ENCODE data around the gene SHISAL2A.
A peak's percentile ranks its signal among the peaks of the same experiment; 100 is the strongest.

The SHISAL2A gene

GRCh38 chr1:52632732-52633290 is at the start of gene SHISAL2A:
Gene SHISAL2A, plus strand, starts transcription at chr1:52633168. Its CDS starts 326 bp downstream, at chr1:52633494.
- peak; percentile 56 for DNase-seq

GRCh38 chr1:52585474-52585873 is 47.5 kb upstream of the SHISAL2A start:
- DNase-seq, result no peak

- no peak for DNase-seq
Measured at GRCh38 chr1:52588027-52588426, 44.9 kb upstream of the SHISAL2A start.

DNA sequence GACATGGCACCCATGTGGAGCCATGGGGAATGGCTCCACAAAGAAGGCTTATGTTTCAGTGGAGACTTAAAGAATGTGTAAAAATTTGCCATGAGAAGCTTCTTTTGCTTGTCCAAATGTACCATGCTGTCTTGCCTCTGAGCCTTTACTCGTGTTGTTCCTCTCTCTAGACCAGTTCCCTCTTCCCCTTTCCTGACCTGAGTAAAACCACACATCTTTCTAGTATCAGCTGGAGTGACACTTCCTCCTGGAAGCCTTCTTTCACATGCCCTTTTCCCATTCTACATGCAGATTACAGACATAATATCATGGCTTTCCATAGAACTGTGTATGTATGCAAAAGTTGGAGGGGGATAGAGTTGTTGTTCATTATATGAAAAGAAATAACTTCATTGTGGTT is 44.4 kb upstream of the SHISAL2A start:
- DNase-seq, result peak; percentile 34

- DNase-seq, result no peak
Measured at GRCh38 chr1:52590266-52590665, 42.7 kb upstream of the SHISAL2A start.

- DNase-seq, result no peak
Measured at GRCh38 chr1:52592637-52593323, 40.2 kb upstream of the SHISAL2A start.

GRCh38 chr1:52593495-52593894 is 39.5 kb upstream of the SHISAL2A start:
- DNase-seq, result no peak

GRCh38 chr1:52595061-52595460 is 37.9 kb upstream of the SHISAL2A start:
- no peak for DNase-seq

GRCh38 chr1:52597912-52598311 is 35.1 kb upstream of the SHISAL2A start:
- no peak for DNase-seq

- DNase-seq, result no peak
Measured at GRCh38 chr1:52598729-52599128, 34.2 kb upstream of the SHISAL2A start.

DNA sequence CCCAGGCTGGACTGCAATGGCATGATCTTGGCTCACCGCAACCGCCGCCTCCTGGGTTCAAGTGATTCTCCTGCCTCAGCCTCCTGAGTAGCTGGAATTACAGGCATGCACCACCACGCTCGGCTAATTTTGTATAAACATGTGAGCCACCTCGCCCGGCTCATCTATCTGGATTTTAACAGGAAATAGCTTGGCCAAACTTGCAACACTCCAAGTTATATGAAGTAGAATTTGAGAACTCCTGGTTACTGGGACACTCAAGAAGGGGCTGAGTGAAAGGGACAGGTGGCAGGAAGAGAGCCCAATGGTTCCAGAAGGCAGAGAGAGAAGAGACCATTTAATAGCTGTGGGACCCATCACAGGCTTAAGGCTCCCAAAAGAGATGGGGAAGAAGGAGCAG is 33.7 kb upstream of the SHISAL2A start:
- no peak for DNase-seq

DNA sequence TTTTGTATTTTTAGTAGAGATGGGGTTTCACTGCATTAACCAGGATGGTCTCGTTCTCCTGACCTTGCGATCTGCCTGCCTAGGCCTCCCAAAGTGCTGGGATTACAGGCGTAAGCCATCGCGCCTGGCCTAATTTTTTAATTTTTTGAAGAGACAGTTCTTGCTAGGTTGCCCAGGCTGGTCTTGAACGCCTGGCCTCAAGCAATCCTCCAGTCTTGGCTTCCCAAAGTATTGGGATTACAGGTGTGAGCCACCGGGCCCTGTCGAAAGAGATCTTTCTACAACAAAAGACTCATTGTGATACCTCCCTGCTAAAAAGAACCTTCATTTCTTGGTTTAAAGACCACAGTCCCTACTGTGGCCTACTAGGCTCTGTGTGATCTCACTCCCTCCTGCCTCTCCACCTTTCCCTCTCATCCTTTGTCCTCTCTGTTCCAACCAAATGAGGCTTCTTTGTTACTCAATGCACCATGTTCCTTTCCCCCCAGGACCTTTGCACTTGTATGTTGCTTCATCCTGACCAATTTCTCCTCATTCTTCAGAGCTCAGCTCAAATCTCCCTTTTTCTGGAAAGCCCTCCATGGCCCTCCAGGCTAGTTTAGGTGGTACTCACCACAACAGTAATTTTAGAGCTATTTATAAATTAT is 32.3 kb upstream of the SHISAL2A start:
- no peak for DNase-seq

DNA sequence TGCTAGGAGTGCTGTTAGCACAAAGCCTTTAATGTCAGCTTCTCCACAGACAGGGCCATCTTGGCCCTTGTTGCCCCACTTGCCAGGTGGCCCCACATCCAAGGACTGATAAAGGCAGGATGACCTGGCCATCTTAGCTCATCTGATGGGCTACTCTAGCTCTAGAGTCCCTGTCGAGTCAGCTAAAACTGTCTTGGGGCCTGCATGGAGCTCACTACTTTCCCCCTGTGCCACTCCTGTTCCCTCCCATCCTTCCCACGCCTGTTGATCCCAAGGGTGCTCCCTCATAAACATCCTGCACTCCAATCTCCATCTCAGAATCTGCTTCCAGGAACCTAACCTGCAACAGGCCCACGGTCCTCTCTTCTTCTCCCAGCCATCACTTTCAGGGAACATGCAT is 31.4 kb upstream of the SHISAL2A start:
- no peak for DNase-seq

DNA sequence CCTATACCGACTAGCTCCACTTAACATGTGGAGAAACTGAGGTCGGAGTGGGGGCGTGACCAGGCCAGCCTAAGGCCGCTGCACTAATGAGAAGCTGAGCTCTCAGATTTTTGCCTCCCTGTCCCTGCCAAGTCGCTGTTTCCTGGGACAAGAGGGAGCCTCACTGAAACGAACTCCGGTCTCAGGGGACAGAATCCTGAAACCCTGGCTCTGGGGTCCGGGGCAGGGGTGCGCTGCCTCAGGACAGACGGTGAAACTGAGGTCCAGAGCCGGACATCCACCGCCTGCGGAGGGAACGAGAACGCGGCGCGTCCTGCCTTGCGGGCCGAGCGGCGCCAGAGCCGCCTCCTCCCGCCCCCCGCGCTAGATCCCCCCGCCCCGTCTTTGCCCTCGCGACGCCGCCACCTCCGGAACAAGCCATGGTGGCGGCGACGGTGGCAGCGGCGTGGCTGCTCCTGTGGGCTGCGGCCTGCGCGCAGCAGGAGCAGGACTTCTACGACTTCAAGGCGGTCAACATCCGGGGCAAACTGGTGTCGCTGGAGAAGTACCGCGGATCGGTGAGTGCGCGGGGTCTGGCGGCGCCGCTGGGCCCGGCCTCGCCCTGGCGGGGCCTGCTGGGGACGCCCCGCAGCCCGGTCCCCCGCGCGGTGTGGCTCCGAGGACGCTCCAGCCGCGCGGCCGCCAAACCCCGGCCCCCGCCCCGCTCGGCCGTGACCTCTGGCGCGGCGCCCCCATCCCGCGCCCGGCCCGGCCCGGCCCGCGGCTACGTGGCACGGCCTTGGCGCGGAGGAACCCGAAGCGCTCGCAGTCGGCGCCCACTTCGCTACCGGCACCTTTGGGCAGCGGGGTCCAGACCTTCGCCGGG is 30.7 kb upstream of the SHISAL2A start, which contains the start of gene GPX7:
Gene GPX7, plus strand, starts transcription at position 381 of the 865 bp plus-strand sequence. Its CDS starts 39 bp downstream, at position 420.
- peak; percentile 67 for DNase-seq

GRCh38 chr1:52602856-52603600 is 29.9 kb upstream of the SHISAL2A start:
- DNase-seq, result peak; percentile 20

DNA sequence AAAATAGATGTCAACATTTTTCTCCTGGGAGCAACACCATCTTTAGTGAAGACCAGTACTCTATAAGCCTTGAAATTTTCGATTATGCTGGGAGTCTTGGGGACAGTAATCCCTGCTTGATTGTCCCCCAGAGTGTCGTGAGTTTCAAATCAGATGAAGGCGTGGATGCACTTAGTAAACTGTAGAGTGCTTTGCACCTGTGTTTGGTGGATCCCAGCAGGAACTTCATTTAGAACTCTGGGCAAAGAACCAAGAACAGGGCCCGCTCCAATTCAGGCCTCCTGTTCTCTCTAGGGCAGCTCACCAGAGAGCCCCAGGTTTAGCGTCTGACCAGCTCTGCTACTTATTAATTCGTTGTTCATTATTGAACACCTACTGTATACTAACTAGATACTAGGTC is 29.3 kb upstream of the SHISAL2A start:
- no peak for DNase-seq

DNA sequence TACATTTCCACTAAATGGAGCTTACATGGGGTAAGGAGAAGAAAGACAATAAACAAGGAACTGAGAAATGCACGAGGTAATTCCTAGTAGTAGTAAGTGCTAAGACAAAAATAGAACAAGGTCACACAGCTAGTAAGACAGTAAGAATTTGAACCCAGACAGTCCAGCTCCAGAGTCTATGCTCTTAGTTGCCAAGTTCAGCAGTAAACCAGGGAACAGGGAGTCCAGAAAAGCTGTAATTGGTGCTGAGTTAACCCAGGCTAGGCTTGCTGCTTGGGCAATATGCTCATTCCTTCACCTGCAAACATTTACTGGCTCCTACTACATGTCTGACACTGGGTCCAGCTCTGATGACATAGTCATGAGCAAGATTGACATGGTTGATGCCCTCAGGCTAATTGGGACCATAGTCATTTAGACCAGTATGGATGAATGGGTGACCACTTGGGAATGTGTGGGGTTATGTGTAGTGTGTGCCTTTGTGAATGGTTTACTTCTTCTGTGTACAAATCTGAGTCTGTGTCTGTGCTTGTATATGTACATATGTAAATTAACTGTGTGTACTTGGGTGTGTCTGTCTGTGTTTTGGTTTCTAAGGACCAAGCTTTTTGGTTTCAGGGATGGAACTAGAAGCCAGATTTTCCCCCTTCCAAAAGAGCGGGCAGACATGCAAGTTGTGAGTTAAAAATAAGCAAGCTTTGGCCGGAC is 28.8 kb upstream of the SHISAL2A start:
- no peak for DNase-seq

DNA sequence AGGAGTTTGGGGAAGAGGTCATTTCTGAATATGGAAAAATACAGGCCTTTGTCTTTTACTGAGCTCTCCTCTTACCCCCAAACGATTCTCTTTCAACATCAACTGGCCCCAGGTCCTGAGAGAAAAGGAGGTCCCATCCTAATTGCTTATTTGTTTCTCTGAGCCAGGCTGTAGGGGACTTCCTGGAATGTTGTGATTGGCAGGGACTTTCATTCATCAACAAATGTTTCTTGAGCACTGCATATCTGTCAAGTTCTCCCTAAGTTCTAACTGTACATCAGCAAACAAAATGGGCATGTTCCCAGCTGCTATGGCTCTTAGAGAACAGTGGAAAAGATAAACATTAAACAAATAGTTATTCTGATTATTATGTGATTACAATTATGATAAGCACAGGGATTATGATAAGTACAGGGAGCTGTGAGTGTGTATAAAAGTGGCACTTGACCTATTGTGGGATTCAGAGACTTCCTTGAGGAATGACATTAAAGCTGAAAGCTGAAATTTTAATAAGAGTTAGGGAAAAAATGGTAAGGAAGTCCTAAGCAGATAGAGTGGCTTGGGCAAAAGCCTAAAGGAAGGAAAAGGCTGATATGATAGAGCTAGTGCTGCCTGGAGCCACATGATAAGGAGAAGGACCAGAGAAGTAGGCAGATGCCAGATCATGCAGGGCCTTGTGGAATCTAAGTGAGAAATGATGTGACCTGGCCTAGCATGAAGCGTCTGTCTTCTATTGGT is 19.2 kb upstream of the SHISAL2A start:
- peak; percentile 90 for DNase-seq

- DNase-seq, result no peak
Measured at GRCh38 chr1:52614671-52615070, 18.3 kb upstream of the SHISAL2A start.

GRCh38 chr1:52615489-52616042 is 17.4 kb upstream of the SHISAL2A start:
- DNase-seq, result no peak

- no peak for DNase-seq
Measured at GRCh38 chr1:52621950-52622349, 11.0 kb upstream of the SHISAL2A start.
